HepG2 (cell line): ENCODE results near the gene KCNH8.

Experiments used
- AFF4 ChIP-seq: sonication (generic); formaldehyde crosslinking; IDR thresholded peaks from 2 replicates; pipeline ENCODE4 v1.4.0; 2020; ENCODE audit warnings: missing genetic modification reagents
- FOXK2 ChIP-seq: fragments of 450-650 bp; IDR thresholded peaks from 2 replicates; pipeline ENCODE4 v1.6.1; 2016
- GABPB1 ChIP-seq: IDR thresholded peaks from 2 replicates; pipeline ENCODE4 v1.6.1; 2016; ENCODE audit warnings: mild to moderate bottlenecking, missing genetic modification reagents, moderate library complexity, missing compliant biosample characterization
- HDAC1 ChIP-seq: sonication (generic); formaldehyde crosslinking; IDR thresholded peaks from 2 replicates; pipeline ENCODE4 v1.5.1; 2020; ENCODE audit warnings: mild to moderate bottlenecking, missing genetic modification reagents
- MAFK ChIP-seq, 2 experiments: IDR thresholded peaks in 1 of 2; conservative IDR thresholded peaks in 1 of 2; 2 replicates each; pipeline ENCODE4 v1.6.1; 2011; ENCODE audit warnings: improper control_type of control experiment in 2 of 2, low read length in 2 of 2
- NFIC ChIP-seq: IDR thresholded peaks from 2 replicates; pipeline ENCODE4 v1.6.1; 2012; ENCODE audit warnings: mild to moderate bottlenecking, low read length, inconsistent platforms
- NFRKB ChIP-seq: fragments of 450-650 bp; IDR thresholded peaks from 2 replicates; pipeline ENCODE4 v1.6.1; 2017
- PHF5A ChIP-seq: IDR thresholded peaks from one replicate; pipeline ENCODE4 v1.6.1; 2018; ENCODE audit warnings: low read depth, missing genetic modification reagents; ENCODE audit not compliant: unreplicated experiment
- POLR2A ChIP-seq, 2 experiments: IDR thresholded peaks; 2 replicates each; pipeline ENCODE4 v1.6.1; 2011; ENCODE audit warnings: low read depth in 2 of 2, low read length in 2 of 2, mild to moderate bottlenecking in 1 of 2, moderate library complexity in 1 of 2; ENCODE audit not compliant: insufficient read depth in 1 of 2
- ZNF230 ChIP-seq: sonication (generic); formaldehyde crosslinking; IDR thresholded peaks from 2 replicates; pipeline ENCODE4 v1.4.0; 2020; ENCODE audit warnings: mild to moderate bottlenecking, missing genetic modification reagents
- ZNF354B ChIP-seq: sonication (generic); formaldehyde crosslinking; IDR thresholded peaks from 2 replicates; pipeline ENCODE4 v1.8.0; 2022; ENCODE audit warnings: mild to moderate bottlenecking, missing genetic modification reagents
- ZNF496 ChIP-seq: sonication (generic); formaldehyde crosslinking; IDR thresholded peaks from 2 replicates; pipeline ENCODE4 v1.8.1; 2023; ENCODE audit warnings: mild to moderate bottlenecking, moderate library complexity, missing genetic modification reagents; ENCODE audit not compliant: insufficient replicate concordance
- ZNF550 ChIP-seq: sonication (generic); formaldehyde crosslinking; IDR thresholded peaks from 2 replicates; pipeline ENCODE4 v1.4.0; 2020; ENCODE audit warnings: mild to moderate bottlenecking, missing genetic modification reagents, borderline replicate concordance
- ZNF556 ChIP-seq: sonication (generic); formaldehyde crosslinking; IDR thresholded peaks from 2 replicates; pipeline ENCODE4 v1.4.0; 2020; ENCODE audit warnings: mild to moderate bottlenecking, missing genetic modification reagents, borderline replicate concordance

GRCh38 chr3:19295208-19295607 lies 146.9 kb downstream of the KCNH8 start:
- TF ChIP-seq NFIC = no peak
- TF ChIP-seq NFRKB = no peak
- TF ChIP-seq ZNF354B = no peak
- TF ChIP-seq HDAC1 (CRISPR knock-in tag) = no peak
- no peak for TF ChIP-seq POLR2A (IDR thresholded peaks at IDR 0.05; ENCODE audit: insufficient read depth in 1 of 2, low read depth in 2 of 2, low read length in 2 of 2)
- no peak for TF ChIP-seq AFF4
- TF ChIP-seq PHF5A (CRISPR knock-in tag) = no peak
- no peak for TF ChIP-seq FOXK2
- no peak for TF ChIP-seq ZNF496 (CRISPR knock-in tag)
- no peak for TF ChIP-seq ZNF230
- TF ChIP-seq ZNF556 = no peak
- TF ChIP-seq ZNF550 = no peak
- no peak for TF ChIP-seq MAFK (conservative IDR thresholded peaks at IDR 0.05 in 1 of 2, IDR thresholded peaks at IDR 0.05 in 1 of 2; ENCODE audit: low read length in 2 of 2)
- TF ChIP-seq GABPB1 (CRISPR knock-in tag) = no peak
